ENCODE results near the gene ANKRD33B. TPM values are rescaled to one million over a fixed set of nuclear protein-coding genes. Genes with fewer than 3 reads are reported as not detected.

ANKRD33B gene
- total and polyA plus RNA-seq, 9 of the 15 experiments (the other 6 are each of a cell fraction or from before 2014, with no cell fraction given) = 0.10 to 1.7 (median 0.40) TPM

DNA sequence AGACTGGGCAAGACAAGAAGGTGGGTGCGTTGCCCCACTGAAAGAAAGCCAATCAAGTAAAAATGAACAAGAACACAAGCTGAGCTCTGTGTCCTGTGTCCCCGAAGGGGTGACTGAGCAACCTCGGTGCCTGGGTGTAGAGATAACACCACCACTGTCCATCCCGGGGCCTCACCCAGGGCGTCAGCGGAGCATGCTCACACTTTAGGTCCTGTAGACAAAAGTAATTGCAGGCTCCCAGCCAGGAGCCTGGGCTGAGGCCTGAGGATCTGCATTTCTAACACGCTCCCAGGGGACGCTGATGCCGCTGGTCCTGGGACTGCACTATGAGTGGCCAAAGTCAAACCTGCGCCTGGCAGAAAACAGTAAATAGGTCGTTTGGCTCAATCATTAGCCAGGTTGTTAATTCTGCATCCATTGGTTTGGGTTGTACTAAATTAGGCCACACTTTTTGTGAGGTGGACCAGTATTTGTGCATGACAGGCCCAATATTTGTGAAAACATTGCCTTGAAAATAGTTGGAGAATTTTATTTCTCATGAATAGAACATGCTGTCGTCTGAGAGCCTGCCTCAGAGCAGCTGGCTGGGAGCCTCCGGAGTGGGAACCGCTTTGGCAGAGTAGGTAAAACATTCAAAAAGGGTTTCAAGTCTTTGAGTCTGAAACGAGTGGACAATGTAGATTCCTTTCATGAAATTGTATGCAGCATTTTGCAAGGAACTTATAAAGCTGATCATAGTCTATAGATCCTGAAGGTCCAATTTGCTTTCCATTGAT lies 38.3 kb downstream of the ANKRD33B start (continued):
- TF ChIP-seq E4F1 (CRISPR knock-in tag; IDR thresholded peaks at IDR 0.05; ENCODE audit: borderline replicate concordance) (no peak), YY1 (IDR thresholded peaks at IDR 0.05; ENCODE audit: borderline replicate concordance in 1 of 3, control insufficient read depth in 1 of 3, extremely low read depth in 1 of 3, insufficient read depth in 3 of 3, insufficient read length in 1 of 3, insufficient replicate concordance in 2 of 3, low read depth in 1 of 3, low read length in 2 of 3) (peak in 1 of 3 experiments; percentile 8), PCBP1 (IDR thresholded peaks at IDR 0.05; ENCODE audit: low read depth, low read length, poor library complexity, severe bottlenecking) (no peak), SRSF3 (IDR thresholded peaks at IDR 0.05; ENCODE audit: insufficient read depth, low read length) (no peak), ZNF184 (CRISPR knock-in tag; IDR thresholded peaks at IDR 0.05) (no peak), SMAD2 (IDR thresholded peaks at IDR 0.05; ENCODE audit: low read depth, low read length) (no peak), CBFA2T2 (conservative IDR thresholded peaks at IDR 0.05) (peak; percentile 80), ETV1 (tag; conservative IDR thresholded peaks at IDR 0.05; ENCODE audit: low read depth) (no peak), RFX5 (IDR thresholded peaks at IDR 0.05; ENCODE audit: low read depth, low read length) (no peak), HINFP (tag; conservative IDR thresholded peaks at IDR 0.05; ENCODE audit: low read depth) (no peak)
- TF ChIP-seq, protein P1, sequence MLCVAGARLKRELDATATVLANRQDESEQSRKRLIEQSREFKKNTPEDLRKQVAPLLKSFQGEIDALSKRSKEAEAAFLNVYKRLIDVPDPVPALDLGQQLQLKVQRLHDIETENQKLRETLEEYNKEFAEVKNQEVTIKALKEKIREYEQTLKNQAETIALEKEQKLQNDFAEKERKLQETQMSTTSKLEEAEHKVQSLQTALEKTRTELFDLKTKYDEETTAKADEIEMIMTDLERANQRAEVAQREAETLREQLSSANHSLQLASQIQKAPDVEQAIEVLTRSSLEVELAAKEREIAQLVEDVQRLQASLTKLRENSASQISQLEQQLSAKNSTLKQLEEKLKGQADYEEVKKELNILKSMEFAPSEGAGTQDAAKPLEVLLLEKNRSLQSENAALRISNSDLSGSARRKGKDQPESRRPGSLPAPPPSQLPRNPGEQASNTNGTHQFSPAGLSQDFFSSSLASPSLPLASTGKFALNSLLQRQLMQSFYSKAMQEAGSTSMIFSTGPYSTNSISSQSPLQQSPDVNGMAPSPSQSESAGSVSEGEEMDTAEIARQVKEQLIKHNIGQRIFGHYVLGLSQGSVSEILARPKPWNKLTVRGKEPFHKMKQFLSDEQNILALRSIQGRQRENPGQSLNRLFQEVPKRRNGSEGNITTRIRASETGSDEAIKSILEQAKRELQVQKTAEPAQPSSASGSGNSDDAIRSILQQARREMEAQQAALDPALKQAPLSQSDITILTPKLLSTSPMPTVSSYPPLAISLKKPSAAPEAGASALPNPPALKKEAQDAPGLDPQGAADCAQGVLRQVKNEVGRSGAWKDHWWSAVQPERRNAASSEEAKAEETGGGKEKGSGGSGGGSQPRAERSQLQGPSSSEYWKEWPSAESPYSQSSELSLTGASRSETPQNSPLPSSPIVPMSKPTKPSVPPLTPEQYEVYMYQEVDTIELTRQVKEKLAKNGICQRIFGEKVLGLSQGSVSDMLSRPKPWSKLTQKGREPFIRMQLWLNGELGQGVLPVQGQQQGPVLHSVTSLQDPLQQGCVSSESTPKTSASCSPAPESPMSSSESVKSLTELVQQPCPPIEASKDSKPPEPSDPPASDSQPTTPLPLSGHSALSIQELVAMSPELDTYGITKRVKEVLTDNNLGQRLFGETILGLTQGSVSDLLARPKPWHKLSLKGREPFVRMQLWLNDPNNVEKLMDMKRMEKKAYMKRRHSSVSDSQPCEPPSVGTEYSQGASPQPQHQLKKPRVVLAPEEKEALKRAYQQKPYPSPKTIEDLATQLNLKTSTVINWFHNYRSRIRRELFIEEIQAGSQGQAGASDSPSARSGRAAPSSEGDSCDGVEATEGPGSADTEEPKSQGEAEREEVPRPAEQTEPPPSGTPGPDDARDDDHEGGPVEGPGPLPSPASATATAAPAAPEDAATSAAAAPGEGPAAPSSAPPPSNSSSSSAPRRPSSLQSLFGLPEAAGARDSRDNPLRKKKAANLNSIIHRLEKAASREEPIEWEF (CRISPR knock-in tag; IDR thresholded peaks at IDR 0.05) = no peak
- TF ChIP-seq, protein P2, sequence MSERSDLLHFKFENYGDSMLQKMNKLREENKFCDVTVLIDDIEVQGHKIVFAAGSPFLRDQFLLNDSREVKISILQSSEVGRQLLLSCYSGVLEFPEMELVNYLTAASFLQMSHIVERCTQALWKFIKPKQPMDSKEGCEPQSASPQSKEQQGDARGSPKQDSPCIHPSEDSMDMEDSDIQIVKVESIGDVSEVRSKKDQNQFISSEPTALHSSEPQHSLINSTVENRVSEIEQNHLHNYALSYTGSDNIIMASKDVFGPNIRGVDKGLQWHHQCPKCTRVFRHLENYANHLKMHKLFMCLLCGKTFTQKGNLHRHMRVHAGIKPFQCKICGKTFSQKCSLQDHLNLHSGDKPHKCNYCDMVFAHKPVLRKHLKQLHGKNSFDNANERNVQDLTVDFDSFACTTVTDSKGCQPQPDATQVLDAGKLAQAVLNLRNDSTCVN (CRISPR knock-in tag; IDR thresholded peaks at IDR 0.05) = no peak
- TF ChIP-seq, protein P3, sequence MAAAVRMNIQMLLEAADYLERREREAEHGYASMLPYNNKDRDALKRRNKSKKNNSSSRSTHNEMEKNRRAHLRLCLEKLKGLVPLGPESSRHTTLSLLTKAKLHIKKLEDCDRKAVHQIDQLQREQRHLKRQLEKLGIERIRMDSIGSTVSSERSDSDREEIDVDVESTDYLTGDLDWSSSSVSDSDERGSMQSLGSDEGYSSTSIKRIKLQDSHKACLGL (CRISPR knock-in tag; IDR thresholded peaks at IDR 0.05; ENCODE audit: borderline replicate concordance, poor library complexity, severe bottlenecking) = no peak

Measured in K562 (cell line).